Suprapubic skin (tissue), 4 donors: ENCODE data around the gene AP4S1.

ENCODE experiments used
- CTCF ChIP-seq, 2 donors: fragments of 200-600 bp in 1 of 2; fragments of 450-650 bp in 1 of 2; sonication (generic) in 1 of 2; IDR thresholded peaks; one replicate each; pipeline ENCODE4 v1.5.1; 2016 to 2019; ENCODE audit warnings: antibody characterized with exemption in 2 of 2, mild to moderate bottlenecking in 1 of 2, moderate library complexity in 1 of 2
- EP300 ChIP-seq: sonication (generic); formaldehyde crosslinking; IDR thresholded peaks from one replicate; pipeline ENCODE4 v1.6.1; 2017; ENCODE audit warnings: antibody characterized with exemption
- POLR2A ChIP-seq, 2 donors: fragments of 450-650 bp; IDR thresholded peaks; one replicate each; pipeline ENCODE4 v1.6.1; 2017; ENCODE audit warnings: antibody characterized with exemption in 2 of 2, mild to moderate bottlenecking in 2 of 2, moderate library complexity in 2 of 2
- POLR2AphosphoS5 ChIP-seq, 3 donors: sonication (generic); formaldehyde crosslinking; IDR thresholded peaks; one replicate each; pipeline ENCODE4 v1.6.1; 2017; ENCODE audit warnings: antibody characterized with exemption in 3 of 3

DNA sequence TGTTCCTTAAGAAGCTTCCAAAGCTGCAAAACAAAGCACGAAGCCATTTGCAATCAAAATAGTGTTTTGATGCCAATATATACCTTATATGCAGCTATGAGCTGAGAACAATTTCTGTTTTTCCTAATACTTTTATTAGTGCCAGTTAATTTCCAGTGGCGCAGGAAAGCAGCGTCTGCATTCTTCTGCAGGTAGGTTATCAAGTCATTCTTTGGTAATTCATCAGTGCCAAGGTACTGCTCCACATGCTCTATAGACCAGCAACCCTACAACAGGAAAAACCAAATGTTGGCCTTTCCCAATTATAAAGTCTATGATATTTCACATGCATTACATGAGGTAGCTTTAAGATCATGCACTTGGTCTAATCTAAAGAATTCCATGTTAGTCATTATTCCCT, 88.3 kb downstream of the AP4S1 start:
- TF ChIP-seq CTCF (IDR thresholded peaks at IDR 0.05) = no peak
- TF ChIP-seq EP300 = no peak
- no peak for TF ChIP-seq POLR2A (IDR thresholded peaks at IDR 0.05)
- TF ChIP-seq POLR2AphosphoS5 (IDR thresholded peaks at IDR 0.05) = no peak
